ENCODE data around the gene WWP2.
"Not testable (repeated sequence)": the region's sequence is repeated elsewhere in the genome, so short reads cannot be mapped to it uniquely, and the experiment has no call there.

The WWP2 gene

GRCh38 chr16:69833357-69834282 lies 71.5 kb downstream of the WWP2 start:
- DNase-seq, result peak; percentile 54

DNA sequence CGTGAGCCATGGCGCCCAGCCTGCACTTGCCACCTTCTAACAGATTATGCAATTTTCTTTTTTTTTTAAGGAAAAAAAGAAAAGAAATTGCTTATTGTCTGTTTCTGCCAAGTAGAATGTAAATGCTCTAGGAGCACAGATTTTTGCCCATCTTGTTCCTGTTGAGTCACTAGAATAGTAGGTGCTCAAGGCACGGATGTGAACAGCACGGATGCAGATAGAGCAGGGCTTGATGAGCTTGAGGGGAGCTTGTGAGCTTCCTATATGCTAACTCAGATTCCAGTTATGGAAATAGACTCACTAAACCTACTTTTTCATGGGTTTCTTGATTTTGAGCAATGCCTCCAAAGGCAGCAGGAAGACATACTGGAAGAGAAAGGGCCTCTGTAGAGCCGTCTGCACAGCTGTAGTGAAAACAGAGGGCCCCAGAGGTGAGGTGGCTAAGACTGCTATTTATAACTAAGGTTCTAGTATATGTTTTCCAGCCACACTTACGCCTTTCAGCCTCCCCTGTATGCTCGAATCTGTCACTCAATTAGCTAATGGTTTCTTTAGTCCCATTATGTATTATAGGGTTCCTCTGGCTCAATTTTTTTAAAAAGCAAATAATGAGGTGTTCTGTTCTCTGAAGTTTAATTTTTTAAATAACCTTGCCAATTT lies 72.8 kb downstream of the WWP2 start:
- DNase-seq, result no peak

GRCh38 chr16:69836257-69836656 lies 74.1 kb downstream of the WWP2 start:
- no peak for DNase-seq

- DNase-seq, result no peak
Observed at GRCh38 chr16:69837380-69837779, 75.2 kb downstream of the WWP2 start.

GRCh38 chr16:69838489-69838888 lies 76.4 kb downstream of the WWP2 start:
- no peak for DNase-seq

GRCh38 chr16:69839240-69839688 lies 77.1 kb downstream of the WWP2 start:
- no peak for DNase-seq

- DNase-seq, result no peak
Observed at GRCh38 chr16:69839798-69840409, 77.8 kb downstream of the WWP2 start.

DNA sequence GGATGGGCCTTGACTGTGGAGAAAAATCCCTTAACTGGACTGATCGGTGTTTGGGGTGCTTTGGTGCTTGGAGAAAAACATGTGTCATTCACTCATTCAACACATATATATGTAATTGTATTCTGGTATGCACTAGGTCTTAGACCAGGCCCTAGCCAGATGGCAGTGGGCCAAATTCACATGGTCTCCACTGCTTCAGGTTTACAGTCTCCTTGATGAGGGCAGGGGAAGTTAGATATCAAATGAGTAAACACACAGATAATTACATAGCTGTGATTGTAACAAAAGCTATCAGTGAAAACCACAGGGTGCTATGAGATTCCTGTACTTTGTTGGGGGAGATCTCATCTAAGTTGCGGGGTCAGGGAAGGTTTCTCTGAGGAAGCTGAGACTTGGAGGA lies 78.8 kb downstream of the WWP2 start:
- DNase-seq, result no peak

DNA sequence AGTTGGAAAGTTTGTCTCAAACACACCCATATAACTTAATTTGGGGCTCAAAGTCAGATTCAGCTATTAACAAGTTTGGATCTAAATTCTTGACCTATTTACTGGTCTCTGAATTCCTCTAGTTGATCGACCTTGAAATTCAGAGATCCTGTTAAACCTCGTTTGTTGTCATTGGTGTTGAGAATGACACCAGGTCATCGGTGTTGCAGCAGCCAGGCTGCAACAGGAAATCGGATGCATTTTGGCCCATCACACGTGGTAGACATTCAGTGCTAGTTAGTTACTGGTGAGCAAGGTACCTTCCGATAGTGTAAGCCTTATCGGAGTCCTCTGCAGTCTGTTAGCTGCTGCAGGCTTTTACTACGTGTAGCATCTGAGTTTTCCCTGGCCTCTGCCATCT lies 82.3 kb downstream of the WWP2 start:
- no peak for DNase-seq

DNA sequence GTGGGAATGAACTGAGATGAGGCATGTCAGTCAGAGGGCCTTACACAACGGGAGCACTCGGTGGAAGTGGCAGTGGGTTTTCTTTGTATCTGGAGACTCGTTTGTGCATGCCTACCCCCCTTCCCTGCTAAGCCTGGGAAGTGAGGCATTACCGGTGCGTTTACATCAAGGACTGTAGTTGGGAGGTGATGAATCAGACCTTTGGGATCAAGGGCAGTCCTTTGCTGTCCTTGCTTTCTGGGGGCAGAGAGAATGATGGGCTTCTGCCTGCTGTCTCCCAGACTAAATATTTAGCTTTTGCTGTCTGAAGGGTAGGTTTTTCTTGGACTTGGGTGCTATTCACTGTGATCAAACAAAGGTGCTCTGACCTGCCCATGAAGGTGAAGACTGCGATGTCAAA lies 83.0 kb downstream of the WWP2 start:
- no peak for DNase-seq

DNA sequence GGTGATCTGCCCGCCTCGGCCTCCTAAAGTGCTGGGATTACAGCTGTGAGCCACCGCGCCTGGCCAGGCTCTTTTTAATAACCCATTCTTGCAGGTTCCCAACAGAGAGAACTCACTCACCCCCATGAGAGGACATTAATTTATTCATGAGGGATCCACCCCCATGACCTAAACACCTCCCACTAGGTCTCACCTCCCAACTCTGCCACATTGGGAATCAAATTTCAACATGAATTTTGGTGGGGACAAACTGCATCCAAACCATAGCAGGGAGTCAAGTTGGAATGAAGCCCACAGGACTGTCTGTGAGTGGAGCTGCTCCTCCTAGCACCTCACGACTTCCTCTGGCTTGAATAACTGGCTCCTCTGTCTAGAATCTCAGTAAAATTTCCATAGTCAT lies 85.5 kb downstream of the WWP2 start:
- no peak for DNase-seq

- peak; percentile 62 for DNase-seq
Observed at GRCh38 chr16:69848637-69849545, 86.8 kb downstream of the WWP2 start.

DNA sequence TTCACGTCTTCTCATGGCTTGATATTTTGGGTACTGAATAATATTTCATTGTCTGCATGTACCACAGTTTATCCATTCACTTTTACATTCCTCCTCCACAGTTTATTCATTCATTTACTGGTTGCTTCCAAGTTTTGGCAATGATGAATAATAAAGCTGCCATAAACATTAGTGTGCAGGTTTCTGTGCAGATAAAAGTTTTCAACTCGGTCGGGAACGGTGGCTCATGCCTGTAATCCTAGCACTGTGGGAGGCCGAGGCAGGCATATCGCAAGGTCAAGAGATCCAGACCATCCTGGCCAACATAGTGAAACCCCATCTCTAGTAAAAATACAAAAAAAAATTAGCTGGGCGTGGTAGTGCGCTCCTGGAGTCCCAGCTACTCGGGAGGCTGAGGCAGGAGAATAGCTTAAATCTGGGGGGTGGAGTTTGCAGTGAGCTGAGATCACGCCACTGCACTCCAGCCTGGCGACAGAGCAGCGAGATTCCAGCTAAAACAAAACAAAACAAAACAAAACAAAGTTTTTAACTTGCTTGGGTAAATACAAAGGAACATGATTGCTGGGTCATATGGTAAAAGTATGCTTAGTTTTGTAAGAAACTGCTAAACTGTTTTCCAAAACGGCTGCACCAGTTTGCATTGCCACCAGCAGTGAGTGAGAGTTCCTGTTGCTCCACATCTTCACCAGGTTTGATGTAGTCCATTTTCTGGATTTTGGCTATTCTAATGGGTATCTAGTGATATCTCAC lies 89.5 kb downstream of the WWP2 start:
- no peak for DNase-seq

- DNase-seq, result no peak
Observed at GRCh38 chr16:69852815-69853214, 90.7 kb downstream of the WWP2 start.

DNA sequence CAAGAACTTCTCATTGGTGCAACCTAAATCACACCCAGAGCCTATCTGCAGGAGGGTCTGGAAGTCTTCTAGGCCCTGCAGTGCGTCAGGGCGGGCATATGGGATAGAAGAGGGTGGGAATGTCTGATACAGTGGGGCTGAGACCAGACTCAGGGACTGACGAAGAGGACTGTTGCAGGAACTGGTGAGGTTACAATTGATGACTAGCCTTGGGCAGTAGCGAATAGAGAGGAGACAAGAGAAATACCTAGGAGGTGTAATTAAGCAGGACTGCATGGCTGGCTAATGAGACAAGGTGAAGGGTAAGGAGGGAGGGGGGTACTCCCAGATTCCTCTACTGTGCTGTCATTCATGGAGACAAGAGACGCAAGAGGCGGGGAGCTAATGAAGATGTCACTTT lies 91.3 kb downstream of the WWP2 start:
- DNase-seq, result no peak

GRCh38 chr16:69854776-69855175 lies 92.6 kb downstream of the WWP2 start:
- DNase-seq, result not testable (repeated sequence)

- no peak for DNase-seq
Observed at GRCh38 chr16:69855592-69855991, 93.5 kb downstream of the WWP2 start.

GRCh38 chr16:69858191-69859104 lies 96.3 kb downstream of the WWP2 start:
- no peak for DNase-seq

- DNase-seq, result no peak
Observed at GRCh38 chr16:69859105-69859989, 97.2 kb downstream of the WWP2 start.

Measured in eye (tissue), 1 donor.